Neutrophil (primary cell): ENCODE measurements around the gene RNF2.

Experiments used
- H3K27ac ChIP-seq: fragments of 200-600 bp; sonication (generic); 2 replicates; pipeline ENCODE4 v1.5.1; 2016; ENCODE audit warnings: mild to moderate bottlenecking, moderate library complexity
- H3K27me3 ChIP-seq: fragments of 200-600 bp; sonication (generic); 2 replicates; pipeline ENCODE4 v1.6.0; 2016; ENCODE audit warnings: mild to moderate bottlenecking
- H3K36me3 ChIP-seq: fragments of 200-600 bp; sonication (generic); 2 replicates; pipeline ENCODE4 v1.5.1; 2017
- H3K4me1 ChIP-seq, 2 experiments: fragments of 200-600 bp in 1 of 2; sonication (generic) in 1 of 2; 1 replicate in 1 of 2; 2 replicates in 1 of 2; pipeline versions ENCODE4 v1.5.1 to v1.6.1; 2013 to 2016; ENCODE audit warnings: low read depth in 1 of 2, low read length in 1 of 2, mild to moderate bottlenecking in 1 of 2, moderate library complexity in 1 of 2; ENCODE audit not compliant: control insufficient read depth in 1 of 2, insufficient read depth in 1 of 2
- H3K4me3 ChIP-seq, 2 experiments: fragments of 200-600 bp in 1 of 2; sonication (generic) in 1 of 2; 1 replicate in 1 of 2; 2 replicates in 1 of 2; pipeline ENCODE4 v1.5.1; 2013 to 2016; ENCODE audit warnings: low read depth in 1 of 2, low read length in 1 of 2, mild to moderate bottlenecking in 1 of 2, moderate library complexity in 1 of 2
- H3K9me3 ChIP-seq: fragments of 200-600 bp; sonication (generic); 2 replicates; pipeline ENCODE4 v1.5.1; 2016
- TF ChIP-seq, protein P1 (sequence below): fragments of 200-600 bp; sonication (generic); IDR thresholded peaks from 2 replicates; pipeline ENCODE4 v1.5.1; 2016; ENCODE audit warnings: antibody characterized with exemption

The RNF2 gene

GRCh38 chr1:185069202-185069772 is 23.9 kb downstream of the RNF2 start:
- Histone ChIP-seq H3K27ac (no peak overlapping the region), H3K4me1 (peaks cover 5 to 8% of the 10 kb centered on the region in 2 experiments)

DNA sequence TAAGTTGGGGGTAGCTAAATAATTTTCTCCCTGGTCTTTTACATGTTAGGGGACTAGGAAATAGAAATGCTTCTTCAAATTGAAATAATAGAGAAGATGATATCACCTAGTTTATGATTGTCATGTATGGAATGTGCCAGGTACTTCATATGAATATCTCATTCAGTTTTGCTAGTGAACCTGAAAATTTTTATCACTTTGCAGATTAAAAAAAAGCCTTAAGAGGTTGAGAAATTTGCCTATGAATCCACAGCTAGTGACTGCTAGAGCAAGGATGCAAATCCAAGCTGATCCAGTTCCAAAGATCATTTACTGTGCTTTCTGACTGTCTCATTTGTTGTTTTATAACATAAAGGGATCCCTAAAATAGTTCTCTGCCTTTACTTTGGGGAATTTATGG is 24.7 kb downstream of the RNF2 start:
- no peak overlapping the region for H3K4me3 ChIP-seq
- H3K9me3 ChIP-seq, result no peaks in the 10 kb centered on the region
- no peak overlapping the region for H3K27ac ChIP-seq
- no peaks in the 10 kb centered on the region for H3K36me3 ChIP-seq
- H3K27me3 ChIP-seq, result no peaks in the 10 kb centered on the region
- peaks cover 5 to 8% of the 10 kb centered on the region in 2 experiments for H3K4me1 ChIP-seq
- TF ChIP-seq, protein P1, sequence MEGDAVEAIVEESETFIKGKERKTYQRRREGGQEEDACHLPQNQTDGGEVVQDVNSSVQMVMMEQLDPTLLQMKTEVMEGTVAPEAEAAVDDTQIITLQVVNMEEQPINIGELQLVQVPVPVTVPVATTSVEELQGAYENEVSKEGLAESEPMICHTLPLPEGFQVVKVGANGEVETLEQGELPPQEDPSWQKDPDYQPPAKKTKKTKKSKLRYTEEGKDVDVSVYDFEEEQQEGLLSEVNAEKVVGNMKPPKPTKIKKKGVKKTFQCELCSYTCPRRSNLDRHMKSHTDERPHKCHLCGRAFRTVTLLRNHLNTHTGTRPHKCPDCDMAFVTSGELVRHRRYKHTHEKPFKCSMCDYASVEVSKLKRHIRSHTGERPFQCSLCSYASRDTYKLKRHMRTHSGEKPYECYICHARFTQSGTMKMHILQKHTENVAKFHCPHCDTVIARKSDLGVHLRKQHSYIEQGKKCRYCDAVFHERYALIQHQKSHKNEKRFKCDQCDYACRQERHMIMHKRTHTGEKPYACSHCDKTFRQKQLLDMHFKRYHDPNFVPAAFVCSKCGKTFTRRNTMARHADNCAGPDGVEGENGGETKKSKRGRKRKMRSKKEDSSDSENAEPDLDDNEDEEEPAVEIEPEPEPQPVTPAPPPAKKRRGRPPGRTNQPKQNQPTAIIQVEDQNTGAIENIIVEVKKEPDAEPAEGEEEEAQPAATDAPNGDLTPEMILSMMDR, result no peak

More at GRCh38 chr1:185069202-185069772, 23.9 kb downstream of the RNF2 start:
- no peaks in the 10 kb centered on the region for H3K36me3 ChIP-seq
- H3K27me3 ChIP-seq, result no peaks in the 10 kb centered on the region
- no peak overlapping the region for H3K4me3 ChIP-seq
- TF ChIP-seq, protein P1, result no peak
- H3K9me3 ChIP-seq, result no peaks in the 10 kb centered on the region

- H3K36me3 ChIP-seq, result no peaks in the 10 kb centered on the region
- H3K27ac ChIP-seq, result no peak overlapping the region
- H3K9me3 ChIP-seq, result no peaks in the 10 kb centered on the region
- H3K27me3 ChIP-seq, result no peaks in the 10 kb centered on the region
- no peak overlapping the region for H3K4me3 ChIP-seq
- TF ChIP-seq, protein P1, result no peak
- peaks cover 5 to 8% of the 10 kb centered on the region in 2 experiments for H3K4me1 ChIP-seq
Observed at GRCh38 chr1:185073725-185074124, 28.4 kb downstream of the RNF2 start.

DNA sequence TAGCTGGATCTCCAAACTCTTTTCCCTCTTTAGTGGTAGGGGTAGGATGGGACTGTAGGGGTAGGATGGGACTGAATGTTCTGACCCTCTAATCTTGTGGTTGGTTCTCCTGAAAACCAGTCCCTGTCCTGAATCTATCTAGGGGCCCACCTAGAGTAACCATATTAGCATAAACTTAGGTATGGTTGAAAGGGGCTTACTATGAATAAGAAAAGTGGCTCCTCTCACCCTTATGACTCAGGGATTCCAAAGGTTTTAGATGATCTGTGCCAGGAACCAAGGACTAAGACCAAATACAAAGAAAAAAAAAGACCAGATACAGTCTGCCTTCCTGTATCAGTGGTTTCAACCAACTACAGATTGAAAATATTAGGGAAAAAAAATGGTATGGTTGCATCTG is 28.9 kb downstream of the RNF2 start:
- TF ChIP-seq, protein P1, result no peak
- no peak overlapping the region for H3K27ac ChIP-seq
- no peaks in the 10 kb centered on the region for H3K36me3 ChIP-seq
- H3K9me3 ChIP-seq, result no peaks in the 10 kb centered on the region
- H3K4me3 ChIP-seq, result no peak overlapping the region
- H3K27me3 ChIP-seq, result no peaks in the 10 kb centered on the region
- peaks cover 5 to 8% of the 10 kb centered on the region in 2 experiments for H3K4me1 ChIP-seq

DNA sequence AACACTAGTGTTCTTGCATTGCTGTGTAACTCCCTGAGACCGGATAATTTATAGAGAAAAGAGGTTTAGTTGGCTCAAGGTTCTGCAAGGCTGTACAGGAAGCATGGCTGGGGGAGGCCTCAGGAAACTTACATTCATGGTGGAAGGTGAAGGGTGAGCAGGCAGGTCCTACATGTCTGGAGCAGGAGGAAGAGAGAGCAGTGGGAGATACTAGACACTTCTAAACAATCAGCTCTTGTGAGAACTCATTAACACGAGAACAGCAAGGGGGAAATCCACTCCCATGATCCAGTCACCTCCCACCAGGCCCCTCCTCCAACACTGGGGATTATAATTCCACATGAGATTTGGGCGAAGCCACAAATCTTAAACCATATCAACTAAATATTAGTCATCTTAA is 30.1 kb downstream of the RNF2 start:
- no peaks in the 10 kb centered on the region for H3K27me3 ChIP-seq
- TF ChIP-seq, protein P1, result no peak
- peaks cover 5 to 8% of the 10 kb centered on the region in 2 experiments for H3K4me1 ChIP-seq
- H3K9me3 ChIP-seq, result no peaks in the 10 kb centered on the region
- H3K36me3 ChIP-seq, result no peaks in the 10 kb centered on the region
- no peak overlapping the region for H3K4me3 ChIP-seq
- H3K27ac ChIP-seq, result no peak overlapping the region
